Smooth muscle cell (in vitro differentiated cells): ENCODE measurements around the gene PEX26. TPM values are rescaled to one million over a fixed set of nuclear protein-coding genes. Genes with fewer than 3 reads are reported as not detected.

Experiments
- DNase-seq: peaks from one replicate; lab custom pipeline; 2025; ENCODE audit not compliant: unreplicated experiment; lab: John Stamatoyannopoulos, UW
- H2AFZ ChIP-seq: fragments of 200-600 bp; sonication (generic); 2 replicates; pipeline ENCODE4 v1.6.0; 2016; ENCODE audit warnings: antibody characterized with exemption, low read depth, mild to moderate bottlenecking
- H3F3A ChIP-seq: fragments of 200-600 bp; sonication (generic); 2 replicates; pipeline ENCODE4 v1.6.0; 2017; ENCODE audit warnings: antibody characterized with exemption, low read depth
- H3K27ac ChIP-seq: fragments of 200-600 bp; sonication (generic); 2 replicates; pipeline ENCODE4 v1.5.1; 2016; ENCODE audit warnings: low read depth, mild to moderate bottlenecking
- H3K27me3 ChIP-seq: fragments of 200-600 bp; sonication (generic); 2 replicates; pipeline ENCODE4 v1.6.1; 2016; ENCODE audit warnings: low read depth, mild to moderate bottlenecking
- H3K36me3 ChIP-seq: fragments of 200-600 bp; sonication (generic); 2 replicates; pipeline ENCODE4 v1.5.1; 2016; ENCODE audit warnings: low read depth
- H3K4me1 ChIP-seq: fragments of 200-600 bp; sonication (generic); 2 replicates; pipeline ENCODE4 v1.5.1; 2016; ENCODE audit warnings: low read depth
- H3K4me2 ChIP-seq: fragments of 200-600 bp; sonication (generic); 2 replicates; pipeline ENCODE4 v1.6.0; 2016; ENCODE audit warnings: mild to moderate bottlenecking
- H3K4me3 ChIP-seq: fragments of 200-600 bp; sonication (generic); 2 replicates; pipeline ENCODE4 v1.5.1; 2016; ENCODE audit warnings: mild to moderate bottlenecking
- H3K79me2 ChIP-seq: fragments of 200-600 bp; sonication (generic); 2 replicates; pipeline ENCODE4 v1.6.0; 2016; ENCODE audit warnings: low read depth, mild to moderate bottlenecking
- H3K9ac ChIP-seq: fragments of 200-600 bp; sonication (generic); 2 replicates; pipeline ENCODE4 v1.6.0; 2016; ENCODE audit warnings: low read depth
- H3K9me3 ChIP-seq: fragments of 200-600 bp; sonication (generic); replicated peaks from 2 replicates; pipeline ENCODE4 v1.5.1; 2016; ENCODE audit warnings: low read depth
- H4K20me1 ChIP-seq: fragments of 200-600 bp; sonication (generic); 2 replicates; pipeline ENCODE4 v1.6.0; 2016; ENCODE audit warnings: low read depth
- WGBS: methylation state at CpG from one replicate; pipeline ENCODE4 v1.1.7; 2016; ENCODE audit warnings: low lambda C conversion rate; 5-methylcytosine and 5-hydroxymethylcytosine counted together
- polyA plus RNA-seq: library from polyadenylated mRNA; unstranded; fragments of >200 nt; fragmentation: Nextera tagmentation; extraction: Ambion mirVana; gene quantifications from 2 replicates; pipeline ENCODE4 v1.2.1, GENCODE V29; 2016
- total RNA-seq: library from RNA; depleted of rRNA; stranded (reverse); fragments of >200 nt; gene quantifications from 2 replicates; pipeline ENCODE4 v1.2.3, GENCODE V29; 2014
- TF ChIP-seq, protein P1 (sequence below): fragments of 200-600 bp; sonication (generic); IDR thresholded peaks from 2 replicates; pipeline ENCODE4 v1.5.1; 2017; ENCODE audit warnings: borderline replicate concordance, mild to moderate bottlenecking, antibody characterized with exemption; ENCODE audit not compliant: insufficient read depth, poor library complexity, severe bottlenecking

The PEX26 gene
- total and polyA plus RNA-seq, 2 experiments from 2014 or later: 4.3 to 15.3 TPM

DNA sequence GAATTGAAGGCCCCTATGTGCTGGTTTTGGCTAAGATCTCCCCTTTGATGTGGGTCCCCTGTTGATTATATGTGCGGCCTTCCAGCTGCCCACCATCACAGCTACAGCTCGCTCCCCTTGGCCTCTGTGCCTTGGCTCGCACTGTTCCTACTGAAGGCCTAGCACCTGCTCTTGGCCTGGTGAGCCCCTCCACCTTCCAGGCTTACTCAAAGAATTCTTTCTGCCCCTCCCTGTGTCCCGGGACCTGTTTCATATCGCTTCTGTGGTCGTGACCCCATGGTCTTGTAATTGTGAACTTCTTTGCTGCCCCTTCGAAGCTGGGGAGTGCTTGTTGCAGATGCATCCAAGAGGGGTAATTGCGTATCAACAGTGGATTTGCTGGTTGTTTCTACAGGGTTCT lies 12.5 kb downstream of the PEX26 start:
- WGBS: 98% methylated on average over 8 of the region's 8 CpGs
- Histone ChIP-seq H3K9ac (no peak overlapping the region), H3K79me2 (no peaks in the 10 kb centered on the region), H3K4me1 (no peaks in the 10 kb centered on the region), H3K36me3 (peaks cover 11% of the 10 kb centered on the region), H3K4me3 (no peak overlapping the region), H3K9me3 (no peaks in the 10 kb centered on the region), H4K20me1 (no peaks in the 10 kb centered on the region), H3K27ac (no peak overlapping the region), H3K4me2 (no peak overlapping the region), H2AFZ (no peak overlapping the region), H3F3A (no peaks in the 10 kb centered on the region), H3K27me3 (no peaks in the 10 kb centered on the region)
- TF ChIP-seq, protein P1, sequence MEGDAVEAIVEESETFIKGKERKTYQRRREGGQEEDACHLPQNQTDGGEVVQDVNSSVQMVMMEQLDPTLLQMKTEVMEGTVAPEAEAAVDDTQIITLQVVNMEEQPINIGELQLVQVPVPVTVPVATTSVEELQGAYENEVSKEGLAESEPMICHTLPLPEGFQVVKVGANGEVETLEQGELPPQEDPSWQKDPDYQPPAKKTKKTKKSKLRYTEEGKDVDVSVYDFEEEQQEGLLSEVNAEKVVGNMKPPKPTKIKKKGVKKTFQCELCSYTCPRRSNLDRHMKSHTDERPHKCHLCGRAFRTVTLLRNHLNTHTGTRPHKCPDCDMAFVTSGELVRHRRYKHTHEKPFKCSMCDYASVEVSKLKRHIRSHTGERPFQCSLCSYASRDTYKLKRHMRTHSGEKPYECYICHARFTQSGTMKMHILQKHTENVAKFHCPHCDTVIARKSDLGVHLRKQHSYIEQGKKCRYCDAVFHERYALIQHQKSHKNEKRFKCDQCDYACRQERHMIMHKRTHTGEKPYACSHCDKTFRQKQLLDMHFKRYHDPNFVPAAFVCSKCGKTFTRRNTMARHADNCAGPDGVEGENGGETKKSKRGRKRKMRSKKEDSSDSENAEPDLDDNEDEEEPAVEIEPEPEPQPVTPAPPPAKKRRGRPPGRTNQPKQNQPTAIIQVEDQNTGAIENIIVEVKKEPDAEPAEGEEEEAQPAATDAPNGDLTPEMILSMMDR: no peak
- no peak for DNase-seq

DNA sequence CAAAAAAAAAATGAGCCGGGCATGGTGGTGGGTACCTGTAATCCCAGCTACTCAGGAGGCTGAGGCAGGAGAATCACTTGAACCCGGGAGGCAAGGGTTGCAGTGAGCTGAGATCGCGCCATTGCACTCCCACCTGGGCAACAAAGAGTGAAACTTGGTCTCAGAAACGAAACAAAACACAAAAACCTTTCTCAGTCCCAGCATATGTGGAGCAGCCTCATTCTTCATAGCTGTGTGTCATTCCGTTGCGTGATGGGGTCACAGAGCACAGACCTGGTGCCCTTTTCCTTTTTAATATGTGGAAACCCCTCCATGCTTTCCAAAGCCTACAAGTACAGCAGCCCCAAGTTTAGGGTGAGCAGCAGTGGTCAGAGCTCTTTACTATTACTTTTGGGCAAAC lies 13.7 kb downstream of the PEX26 start:
- H3K79me2 ChIP-seq: no peaks in the 10 kb centered on the region
- no peak for DNase-seq
- H3K4me3 ChIP-seq: no peak overlapping the region
- H2AFZ ChIP-seq: no peak overlapping the region
- H3K9me3 ChIP-seq: no peaks in the 10 kb centered on the region
- TF ChIP-seq, protein P1: no peak
- no peaks in the 10 kb centered on the region for H4K20me1 ChIP-seq
- no peaks in the 10 kb centered on the region for H3F3A ChIP-seq
- H3K9ac ChIP-seq: no peak overlapping the region
- no peaks in the 10 kb centered on the region for H3K4me1 ChIP-seq
- no peak overlapping the region for H3K27ac ChIP-seq
- H3K4me2 ChIP-seq: no peak overlapping the region
- H3K36me3 ChIP-seq: peaks cover 4% of the 10 kb centered on the region
- WGBS: 81% methylated on average over 7 of the region's 7 CpGs
- no peaks in the 10 kb centered on the region for H3K27me3 ChIP-seq

DNA sequence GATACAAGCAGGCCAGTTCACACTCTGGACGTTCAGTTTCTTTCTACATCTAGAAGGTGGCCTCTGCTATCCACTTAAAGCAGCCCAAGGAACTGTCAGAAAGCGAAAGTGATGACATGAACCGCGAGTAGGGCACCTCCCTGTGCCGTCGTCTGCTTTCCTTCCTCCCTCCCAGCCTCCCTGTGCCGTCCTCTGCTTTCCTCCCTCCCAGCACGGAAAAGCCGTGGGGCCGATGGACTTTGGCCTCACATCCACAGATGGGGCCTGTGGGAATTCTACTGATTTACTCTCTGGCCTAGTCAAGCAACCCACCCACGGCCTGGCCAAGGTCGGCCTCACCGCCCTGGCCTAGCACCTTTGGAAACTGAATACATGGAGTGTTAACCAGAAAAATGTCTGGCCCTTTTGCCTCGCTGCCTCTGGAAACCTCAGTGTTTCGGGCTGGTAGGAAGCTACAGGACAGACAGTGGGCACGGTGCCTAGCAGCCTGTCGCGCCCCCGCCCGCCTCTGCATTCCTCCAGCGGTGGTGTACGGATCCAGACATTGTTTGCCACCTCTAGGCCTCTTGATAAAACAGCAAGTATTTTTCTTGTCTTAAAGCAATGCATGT lies 14.2 kb downstream of the PEX26 start:
- H3K36me3 ChIP-seq: peaks cover 3% of the 10 kb centered on the region
- no peaks in the 10 kb centered on the region for H3K27me3 ChIP-seq
- H3K27ac ChIP-seq: no peak overlapping the region
- 93% methylated on average over 22 of the region's 22 CpGs for WGBS
- H3K9ac ChIP-seq: no peak overlapping the region
- no peak overlapping the region for H3K4me2 ChIP-seq
- H4K20me1 ChIP-seq: no peaks in the 10 kb centered on the region
- no peak overlapping the region for H2AFZ ChIP-seq
- no peaks in the 10 kb centered on the region for H3F3A ChIP-seq
- H3K4me3 ChIP-seq: no peak overlapping the region
- DNase-seq: no peak
- TF ChIP-seq, protein P1: no peak
- H3K4me1 ChIP-seq: no peaks in the 10 kb centered on the region
- no peaks in the 10 kb centered on the region for H3K9me3 ChIP-seq
- no peaks in the 10 kb centered on the region for H3K79me2 ChIP-seq

DNA sequence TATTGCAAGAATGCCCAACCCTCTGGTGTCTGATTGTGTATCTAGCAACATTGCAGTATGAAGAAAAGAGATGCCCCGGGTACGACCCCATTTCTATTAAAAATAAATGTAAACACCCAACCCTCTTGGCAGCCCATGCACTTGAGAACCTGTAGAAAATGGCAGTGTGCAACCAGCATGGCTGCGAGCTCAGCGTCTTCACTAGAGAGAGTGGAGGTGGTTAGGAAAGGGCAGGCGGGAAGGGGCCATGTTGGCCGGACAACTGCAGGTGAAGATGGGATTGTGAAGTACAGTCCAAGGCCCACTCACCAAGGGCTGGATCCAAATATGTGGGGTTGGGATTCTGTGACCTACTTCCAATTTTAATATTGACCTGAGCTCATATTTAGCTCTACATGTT lies 15.9 kb downstream of the PEX26 start:
- Histone ChIP-seq H3K79me2 (no peaks in the 10 kb centered on the region), H3F3A (no peaks in the 10 kb centered on the region), H3K9me3 (no peaks in the 10 kb centered on the region), H3K36me3 (no peaks in the 10 kb centered on the region), H3K4me1 (no peaks in the 10 kb centered on the region), H3K4me2 (no peak overlapping the region), H4K20me1 (no peaks in the 10 kb centered on the region), H2AFZ (no peak overlapping the region), H3K27ac (no peak overlapping the region), H3K9ac (no peak overlapping the region), H3K4me3 (no peak overlapping the region), H3K27me3 (no peaks in the 10 kb centered on the region)
- DNase-seq: no peak
- 99% methylated on average over 6 of the region's 6 CpGs for WGBS
- TF ChIP-seq, protein P1: no peak
